Glutamatergic neuron (in vitro differentiated cells): ENCODE measurements around the gene SNX2. TPM values are rescaled to one million over a fixed set of nuclear protein-coding genes. Genes with fewer than 3 reads are reported as not detected.
"Not testable (repeated sequence)": the region's sequence is repeated elsewhere in the genome, so short reads cannot be mapped to it uniquely, and the experiment has no call there.

Experiments used
- DNase-seq: peaks from one replicate; pipeline ENCODE4 v3.0.0; 2022
- H3K27ac Mint-ChIP-seq: one replicate; pipeline ENCODE4 v1.8.0; 2020; ENCODE audit warnings: mild to moderate bottlenecking, mixed read lengths, inconsistent platforms; ENCODE audit not compliant: unreplicated experiment
- H3K27me3 Mint-ChIP-seq: one replicate; pipeline ENCODE4 v1.8.0; 2020; ENCODE audit warnings: mild to moderate bottlenecking, moderate library complexity, mixed read lengths, inconsistent platforms; ENCODE audit not compliant: unreplicated experiment
- H3K36me3 Mint-ChIP-seq: one replicate; pipeline ENCODE4 v1.8.0; 2020; ENCODE audit warnings: mild to moderate bottlenecking, mixed read lengths, inconsistent platforms; ENCODE audit not compliant: unreplicated experiment
- H3K4me1 Mint-ChIP-seq: one replicate; pipeline ENCODE4 v1.8.0; 2020; ENCODE audit warnings: mild to moderate bottlenecking, low read depth, mixed read lengths, inconsistent platforms; ENCODE audit not compliant: unreplicated experiment
- H3K4me3 Mint-ChIP-seq: one replicate; pipeline ENCODE4 v1.8.0; 2020; ENCODE audit warnings: mild to moderate bottlenecking, mixed read lengths, inconsistent platforms; ENCODE audit not compliant: unreplicated experiment
- H3K9me3 Mint-ChIP-seq: one replicate; pipeline ENCODE4 v1.8.0; 2020; ENCODE audit warnings: mild to moderate bottlenecking, moderate library complexity, mixed read lengths, inconsistent platforms; ENCODE audit not compliant: unreplicated experiment
- total RNA-seq: library from RNA; stranded (reverse); fragmentation: NEBNext Ultra II Directional; extraction: Animal tissue kit (Norgen Biotek cat#: 25700); gene quantifications from one replicate; pipeline ENCODE4 v1.2.1, GENCODE V29; 2021; ENCODE audit not compliant: unreplicated experiment
- TF ChIP-seq, protein P1 (sequence below): fragments of 200-600 bp; sonication (generic); IDR thresholded peaks from one replicate; pipeline ENCODE4 v1.5.0; 2021; ENCODE audit not compliant: partially characterized antibody, unreplicated experiment

Gene SNX2
- total RNA-seq, 1 donor from 2014 or later: 47.0 TPM

- Mint-ChIP-seq H3K27me3 (peaks cover 4% of the 10 kb centered on the region), H3K4me1 (no peaks in the 10 kb centered on the region), H3K9me3 (no peaks in the 10 kb centered on the region), H3K27ac (no peak overlapping the region), H3K36me3 (no peaks in the 10 kb centered on the region), H3K4me3 (no peak overlapping the region)
- TF ChIP-seq, protein P1, sequence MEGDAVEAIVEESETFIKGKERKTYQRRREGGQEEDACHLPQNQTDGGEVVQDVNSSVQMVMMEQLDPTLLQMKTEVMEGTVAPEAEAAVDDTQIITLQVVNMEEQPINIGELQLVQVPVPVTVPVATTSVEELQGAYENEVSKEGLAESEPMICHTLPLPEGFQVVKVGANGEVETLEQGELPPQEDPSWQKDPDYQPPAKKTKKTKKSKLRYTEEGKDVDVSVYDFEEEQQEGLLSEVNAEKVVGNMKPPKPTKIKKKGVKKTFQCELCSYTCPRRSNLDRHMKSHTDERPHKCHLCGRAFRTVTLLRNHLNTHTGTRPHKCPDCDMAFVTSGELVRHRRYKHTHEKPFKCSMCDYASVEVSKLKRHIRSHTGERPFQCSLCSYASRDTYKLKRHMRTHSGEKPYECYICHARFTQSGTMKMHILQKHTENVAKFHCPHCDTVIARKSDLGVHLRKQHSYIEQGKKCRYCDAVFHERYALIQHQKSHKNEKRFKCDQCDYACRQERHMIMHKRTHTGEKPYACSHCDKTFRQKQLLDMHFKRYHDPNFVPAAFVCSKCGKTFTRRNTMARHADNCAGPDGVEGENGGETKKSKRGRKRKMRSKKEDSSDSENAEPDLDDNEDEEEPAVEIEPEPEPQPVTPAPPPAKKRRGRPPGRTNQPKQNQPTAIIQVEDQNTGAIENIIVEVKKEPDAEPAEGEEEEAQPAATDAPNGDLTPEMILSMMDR: no peak
- DNase-seq: no peak
Measured at GRCh38 chr5:122759241-122760070, 15.4 kb upstream of the SNX2 start.

DNA sequence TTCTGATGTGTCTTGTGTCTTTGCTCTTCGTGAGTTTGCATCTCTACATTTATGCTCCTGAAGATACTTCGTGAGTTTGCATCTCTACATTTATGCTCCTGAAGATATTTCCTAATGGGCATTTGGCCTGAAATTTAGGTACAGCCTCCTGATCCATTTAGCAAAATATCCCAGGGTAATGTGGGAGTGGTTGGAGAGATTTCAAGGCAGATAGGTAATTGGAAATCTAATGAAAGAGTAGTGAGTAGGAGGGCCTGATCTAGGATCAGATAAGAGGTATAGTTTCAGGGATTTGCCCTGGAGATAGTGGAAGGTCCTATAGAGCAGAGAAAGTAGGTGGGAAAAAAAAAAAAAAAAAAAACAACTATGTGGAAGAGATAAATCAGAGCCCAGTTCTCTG, 14.6 kb upstream of the SNX2 start:
- TF ChIP-seq, protein P1: no peak
- H3K27ac Mint-ChIP-seq: no peak overlapping the region
- no peak for DNase-seq
- no peaks in the 10 kb centered on the region for H3K36me3 Mint-ChIP-seq
- peaks cover 4% of the 10 kb centered on the region for H3K27me3 Mint-ChIP-seq
- no peak overlapping the region for H3K4me3 Mint-ChIP-seq
- no peaks in the 10 kb centered on the region for H3K4me1 Mint-ChIP-seq
- no peaks in the 10 kb centered on the region for H3K9me3 Mint-ChIP-seq

DNA sequence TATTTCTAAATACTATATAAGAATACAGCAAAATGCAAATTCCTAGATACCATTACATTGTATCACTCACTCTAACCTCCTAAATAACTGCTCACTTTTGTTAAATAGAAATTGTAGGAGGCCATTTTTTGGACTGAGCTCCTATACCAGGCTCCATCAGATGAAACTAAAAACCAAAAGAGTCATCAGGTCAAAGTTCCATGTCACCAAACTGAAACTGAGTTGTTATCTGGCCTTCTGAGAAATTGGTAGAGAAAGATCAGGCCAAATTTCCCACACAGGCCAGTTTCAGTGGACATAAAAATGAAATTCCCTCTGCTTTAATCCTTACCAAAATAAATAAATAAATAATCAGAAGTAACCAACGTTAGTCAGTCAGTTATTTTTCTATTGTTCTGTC, 13.8 kb upstream of the SNX2 start:
- Mint-ChIP-seq H3K9me3 (no peaks in the 10 kb centered on the region), H3K4me1 (no peaks in the 10 kb centered on the region), H3K27ac (no peak overlapping the region), H3K4me3 (no peak overlapping the region), H3K27me3 (no peaks in the 10 kb centered on the region), H3K36me3 (no peaks in the 10 kb centered on the region)
- TF ChIP-seq, protein P1: no peak
- no peak for DNase-seq

DNA sequence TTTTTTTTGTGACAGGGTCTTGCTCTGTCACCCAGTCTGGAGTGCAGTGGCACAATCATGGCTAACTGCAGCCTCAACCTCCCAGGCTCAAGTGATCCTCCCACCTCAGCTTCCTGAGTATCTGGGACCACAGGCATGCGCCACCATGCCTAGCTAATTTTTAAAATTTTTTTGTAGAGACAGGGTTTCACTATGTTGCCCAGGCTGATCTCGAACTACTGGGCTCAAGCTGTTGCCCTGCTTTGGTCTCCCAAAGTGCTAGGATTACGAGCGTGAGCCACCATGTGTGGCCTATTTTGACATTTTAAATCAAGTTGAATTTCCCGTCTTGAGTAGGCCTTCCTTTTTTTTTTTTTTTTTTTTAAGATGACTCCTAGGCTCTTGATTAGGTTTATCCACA, 13.0 kb upstream of the SNX2 start:
- not testable (repeated sequence) for H3K9me3 Mint-ChIP-seq, H3K4me3 Mint-ChIP-seq, DNase-seq, H3K36me3 Mint-ChIP-seq, H3K4me1 Mint-ChIP-seq, H3K27me3 Mint-ChIP-seq, H3K27ac Mint-ChIP-seq

DNA sequence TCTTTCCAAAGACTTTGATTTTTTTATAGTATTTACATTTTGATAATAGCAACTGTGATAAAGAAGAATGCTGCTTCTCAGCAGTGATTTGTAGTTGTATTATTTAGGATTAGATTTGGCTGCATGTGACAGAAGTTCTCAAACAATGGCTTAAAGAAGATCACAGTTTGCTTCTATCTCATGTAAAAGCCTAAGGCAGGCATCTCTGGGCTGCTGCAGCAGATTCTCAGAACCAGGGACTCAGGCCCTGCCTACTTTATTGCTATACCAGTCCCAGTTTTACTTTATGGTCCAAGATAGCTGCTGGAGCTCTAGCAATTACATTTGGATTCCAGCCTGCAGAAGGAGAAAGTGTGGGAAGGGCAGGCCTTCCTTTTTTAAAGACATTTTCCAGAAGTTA, 8.8 kb upstream of the SNX2 start:
- Mint-ChIP-seq H3K4me1 (no peaks in the 10 kb centered on the region), H3K36me3 (no peaks in the 10 kb centered on the region), H3K27me3 (no peaks in the 10 kb centered on the region), H3K27ac (no peak overlapping the region), H3K4me3 (no peak overlapping the region), H3K9me3 (peaks cover 3% of the 10 kb centered on the region)
- TF ChIP-seq, protein P1: no peak
- DNase-seq: no peak
